Parathyroid adenoma (tissue), 2 donors: ENCODE results near the gene HSF2BP.

Source experiments
- H2AFZ ChIP-seq: fragments of 300-600 bp; sonication (generic); one replicate; pipeline ENCODE4 v1.7.0; 2017; ENCODE audit warnings: antibody characterized with exemption, mild to moderate bottlenecking
- H3K27ac ChIP-seq: fragments of 300-600 bp; sonication (generic); one replicate; pipeline ENCODE4 v1.7.0; 2017
- H3K27me3 ChIP-seq: fragments of 300-600 bp; sonication (generic); one replicate; pipeline ENCODE4 v1.7.0; 2017; ENCODE audit warnings: low read length; ENCODE audit not compliant: control insufficient read depth, insufficient read depth
- H3K36me3 ChIP-seq: fragments of 300-600 bp; sonication (generic); one replicate; pipeline ENCODE4 v1.7.0; 2017; ENCODE audit warnings: low read length; ENCODE audit not compliant: control insufficient read depth, insufficient read depth
- H3K4me1 ChIP-seq: fragments of 300-600 bp; sonication (generic); one replicate; pipeline ENCODE4 v1.7.0; 2017; ENCODE audit warnings: control low read depth
- H3K4me2 ChIP-seq: fragments of 300-600 bp; sonication (generic); one replicate; pipeline ENCODE4 v1.7.0; 2017; ENCODE audit warnings: low read length
- H3K4me3 ChIP-seq: fragments of 300-600 bp; sonication (generic); one replicate; pipeline ENCODE4 v1.7.0; 2017; ENCODE audit warnings: low read depth, low read length
- H3K79me2 ChIP-seq: fragments of 300-600 bp; sonication (generic); one replicate; pipeline ENCODE4 v1.7.0; 2017; ENCODE audit warnings: control low read depth
- H3K9ac ChIP-seq: fragments of 300-600 bp; sonication (generic); one replicate; pipeline ENCODE4 v1.7.0; 2017; ENCODE audit warnings: mild to moderate bottlenecking
- H3K9me3 ChIP-seq: fragments of 300-600 bp; sonication (generic); one replicate; pipeline ENCODE4 v1.7.0; 2017; ENCODE audit warnings: low read length; ENCODE audit not compliant: control insufficient read depth
- CTCF ChIP-seq: fragments of 300-600 bp; sonication (generic); IDR thresholded peaks from one replicate; pipeline ENCODE4 v1.7.0; 2017; ENCODE audit warnings: antibody characterized with exemption, mild to moderate bottlenecking
- donor health status: primary hyperparathyroidism.

The HSF2BP gene

GRCh38 chr21:43658769-43659135 lies 536 bp downstream of the HSF2BP start:
- H3K4me2 ChIP-seq = peak overlapping the region; percentile 64
- peak overlapping the region; percentile 62 for H3K27ac ChIP-seq
- no peaks in the 10 kb centered on the region for H3K36me3 ChIP-seq
- no peaks in the 10 kb centered on the region for H3K9me3 ChIP-seq
- H3K9ac ChIP-seq = no peak overlapping the region
- peak overlapping the region; percentile 84 for H2AFZ ChIP-seq
- TF ChIP-seq CTCF = no peak
- H3K27me3 ChIP-seq = no peaks in the 10 kb centered on the region
- peaks cover 5% of the 10 kb centered on the region for H3K4me1 ChIP-seq
- no peaks in the 10 kb centered on the region for H3K79me2 ChIP-seq
- H3K4me3 ChIP-seq = peak overlapping the region; percentile 69

- no peak overlapping the region for H3K4me3 ChIP-seq
- no peak overlapping the region for H3K4me2 ChIP-seq
- no peak overlapping the region for H3K9ac ChIP-seq
- no peaks in the 10 kb centered on the region for H3K79me2 ChIP-seq
- no peaks in the 10 kb centered on the region for H3K36me3 ChIP-seq
- H3K4me1 ChIP-seq = peaks cover 5% of the 10 kb centered on the region
- H3K27me3 ChIP-seq = no peaks in the 10 kb centered on the region
- no peaks in the 10 kb centered on the region for H3K9me3 ChIP-seq
- H2AFZ ChIP-seq = no peak overlapping the region
- no peak overlapping the region for H3K27ac ChIP-seq
- TF ChIP-seq CTCF = no peak
These were observed 1.1 kb downstream of the HSF2BP start for GRCh38 chr21:43658088-43658741.

- Histone ChIP-seq H3K27me3 (no peaks in the 10 kb centered on the region), H3K4me2 (no peak overlapping the region), H2AFZ (no peak overlapping the region), H3K36me3 (no peaks in the 10 kb centered on the region), H3K79me2 (no peaks in the 10 kb centered on the region), H3K9ac (no peak overlapping the region), H3K9me3 (no peaks in the 10 kb centered on the region), H3K4me1 (peaks cover 5% of the 10 kb centered on the region), H3K27ac (no peak overlapping the region), H3K4me3 (no peak overlapping the region)
- TF ChIP-seq CTCF = no peak
These were observed 1.8 kb downstream of the HSF2BP start for GRCh38 chr21:43657355-43658087.

- no peaks in the 10 kb centered on the region for H3K4me1 ChIP-seq
- no peaks in the 10 kb centered on the region for H3K36me3 ChIP-seq
- no peak overlapping the region for H3K27ac ChIP-seq
- no peak overlapping the region for H3K9ac ChIP-seq
- no peaks in the 10 kb centered on the region for H3K9me3 ChIP-seq
- TF ChIP-seq CTCF = no peak
- no peak overlapping the region for H2AFZ ChIP-seq
- H3K79me2 ChIP-seq = no peaks in the 10 kb centered on the region
- H3K27me3 ChIP-seq = no peaks in the 10 kb centered on the region
- H3K4me3 ChIP-seq = no peak overlapping the region
- H3K4me2 ChIP-seq = no peak overlapping the region
These were observed 4.3 kb downstream of the HSF2BP start for GRCh38 chr21:43654806-43655489.
